Measurements from ENCODE around the gene NEO1.
"Not testable (repeated sequence)": the region's sequence is repeated elsewhere in the genome, so short reads cannot be mapped to it uniquely, and the experiment has no call there.

DNA sequence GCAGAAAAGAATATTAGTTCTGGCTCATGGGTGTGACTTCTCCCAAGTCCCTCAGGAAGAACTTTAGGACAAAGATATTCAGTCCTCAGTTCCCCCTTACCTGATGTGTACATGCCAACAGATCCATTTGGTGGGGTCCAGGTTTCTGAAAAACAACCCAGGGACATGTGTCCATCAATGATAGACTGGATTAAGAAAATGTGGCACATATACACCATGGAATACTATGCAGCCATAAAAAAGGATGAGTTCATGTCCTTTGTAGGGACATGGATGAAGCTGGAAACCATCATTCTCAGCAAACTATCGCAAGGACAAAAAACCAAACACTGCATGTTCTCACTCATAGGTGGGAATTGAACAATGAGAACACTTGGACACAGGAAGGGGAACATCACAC lies 114.4 kb downstream of the NEO1 start:
- not testable (repeated sequence) for TF ChIP-seq POLR2A (IDR thresholded peaks at IDR 0.05; ENCODE audit: low read length); RAD21 (conservative IDR thresholded peaks at IDR 0.05 in 1 of 2, IDR thresholded peaks at IDR 0.05 in 1 of 2); RFX5 (IDR thresholded peaks at IDR 0.05); POLR2AphosphoS2 (conservative IDR thresholded peaks at IDR 0.05; ENCODE audit: low read length); MYC (IDR thresholded peaks at IDR 0.05; ENCODE audit: borderline replicate concordance, low read length); ZFP36 (IDR thresholded peaks at IDR 0.05; ENCODE audit: borderline replicate concordance, partially characterized antibody); BHLHE40 (IDR thresholded peaks at IDR 0.05; ENCODE audit: low read depth, low read length); GATA3 (IDR thresholded peaks at IDR 0.05; ENCODE audit: borderline replicate concordance); EP300 (IDR thresholded peaks at IDR 0.05); HOXB13 (CRISPR knock-in tag; IDR thresholded peaks at IDR 0.05; ENCODE audit: low read depth); ZNF302 (CRISPR knock-in tag; IDR thresholded peaks at IDR 0.05); ESRRA (IDR thresholded peaks at IDR 0.05; ENCODE audit: borderline replicate concordance, low read length); RCOR1 (IDR thresholded peaks at IDR 0.05; ENCODE audit: low read depth, low read length)
- TF ChIP-seq, protein P1, sequence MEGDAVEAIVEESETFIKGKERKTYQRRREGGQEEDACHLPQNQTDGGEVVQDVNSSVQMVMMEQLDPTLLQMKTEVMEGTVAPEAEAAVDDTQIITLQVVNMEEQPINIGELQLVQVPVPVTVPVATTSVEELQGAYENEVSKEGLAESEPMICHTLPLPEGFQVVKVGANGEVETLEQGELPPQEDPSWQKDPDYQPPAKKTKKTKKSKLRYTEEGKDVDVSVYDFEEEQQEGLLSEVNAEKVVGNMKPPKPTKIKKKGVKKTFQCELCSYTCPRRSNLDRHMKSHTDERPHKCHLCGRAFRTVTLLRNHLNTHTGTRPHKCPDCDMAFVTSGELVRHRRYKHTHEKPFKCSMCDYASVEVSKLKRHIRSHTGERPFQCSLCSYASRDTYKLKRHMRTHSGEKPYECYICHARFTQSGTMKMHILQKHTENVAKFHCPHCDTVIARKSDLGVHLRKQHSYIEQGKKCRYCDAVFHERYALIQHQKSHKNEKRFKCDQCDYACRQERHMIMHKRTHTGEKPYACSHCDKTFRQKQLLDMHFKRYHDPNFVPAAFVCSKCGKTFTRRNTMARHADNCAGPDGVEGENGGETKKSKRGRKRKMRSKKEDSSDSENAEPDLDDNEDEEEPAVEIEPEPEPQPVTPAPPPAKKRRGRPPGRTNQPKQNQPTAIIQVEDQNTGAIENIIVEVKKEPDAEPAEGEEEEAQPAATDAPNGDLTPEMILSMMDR (IDR thresholded peaks at IDR 0.05), result not testable (repeated sequence)
